HepG2 (cell line): ENCODE data around the gene BBLN. TPM values are rescaled to one million over a fixed set of nuclear protein-coding genes. Genes with fewer than 3 reads are reported as not detected.
A peak's percentile ranks its signal among the peaks of the same experiment; 100 is the strongest.

Experiments used
- ATAC-seq: fragments of 200-7000 bp; cut with Tn5 transposase; 3 replicates; pipeline ENCODE4 v1.9.1; 2020; ENCODE audit warnings: mild to moderate bottlenecking, moderate library complexity
- BruUV-seq: library from RNA; stranded (reverse); fragments of 400-500 nt; replicated peaks from 2 replicates; lab custom pipeline; 2021; lab: Mats Ljungman, UMichigan
- CTCF ChIA-PET: fragments of 300-600 bp; formaldehyde crosslinking; extraction: SDS; loops from one replicate; lab custom pipeline; 2021; ENCODE audit warnings: low total read pairs, inconsistent platforms, low intra/inter-chr PET ratio; lab: Yijun Ruan, JAX
- POLR2A ChIA-PET: fragments of 350-600 bp; sonication (Branson Sonifier 250); formaldehyde crosslinking; loops from one replicate; lab custom pipeline; 2020; ENCODE audit warnings: antibody characterized with exemption, inconsistent platforms; lab: Yijun Ruan, JAX
- DNase-seq: peaks from one replicate; pipeline ENCODE4 v3.0.0-alpha.2; 2015; ENCODE audit warnings: low spot score
- FAIRE-seq: peaks from 3 replicates; lab custom pipeline; 2011; peaks lifted over from hg19 to GRCh38; lab: Jason Lieb, UNC
- H2AFZ ChIP-seq: one replicate; pipeline ENCODE4 v1.6.1; 2011; ENCODE audit warnings: low read length, inconsistent platforms
- H3K27ac ChIP-seq: fragments of 300-600 bp; 3 replicates; pipeline ENCODE4 v1.8.0; 2011; ENCODE audit warnings: mixed run types, mild to moderate bottlenecking, mixed read lengths, low read length, inconsistent platforms; ENCODE audit not compliant: insufficient read depth; ENCODE audit errors: extremely low read length
- H3K27me3 ChIP-seq, 2 experiments: fragments of 200-600 bp in 1 of 2; 2 replicates in 1 of 2; 3 replicates in 1 of 2; pipeline versions ENCODE4 v1.6.0 to v1.8.0; 2011; ENCODE audit warnings: low read length in 2 of 2, mild to moderate bottlenecking in 2 of 2, moderate library complexity in 2 of 2, inconsistent platforms in 1 of 2; ENCODE audit not compliant: insufficient read depth in 2 of 2, control insufficient read depth in 1 of 2
- H3K36me3 ChIP-seq, 2 experiments: fragments of 200-600 bp in 1 of 2; replicated peaks in 1 of 2; 2 replicates in 1 of 2; 3 replicates in 1 of 2; pipeline versions ENCODE4 v1.5.1 to v1.8.0; 2011; ENCODE audit warnings: low read length in 2 of 2, inconsistent platforms in 1 of 2; ENCODE audit not compliant: insufficient read depth in 2 of 2, control insufficient read depth in 1 of 2
- H3K4me1 ChIP-seq: 2 replicates; pipeline ENCODE4 v1.5.1; 2012; ENCODE audit warnings: low read length, inconsistent platforms; ENCODE audit not compliant: insufficient read depth
- H3K4me2 ChIP-seq: 2 replicates; pipeline ENCODE4 v1.6.0; 2011; ENCODE audit warnings: low read depth, low read length, inconsistent platforms
- H3K4me3 ChIP-seq, 3 experiments: fragments of 200-600 bp in 1 of 3; sonication (generic), shearing (Covaris generic) in 1 of 3; replicated peaks in 1 of 3; 2 replicates each; pipeline ENCODE4 v1.5.1; 2011 to 2016; ENCODE audit warnings: low read length in 3 of 3, inconsistent platforms in 2 of 3, low read depth in 2 of 3, mild to moderate bottlenecking in 2 of 3, control low read depth in 1 of 3, mixed read lengths in 1 of 3; ENCODE audit not compliant: insufficient read depth in 1 of 3
- H3K79me2 ChIP-seq: one replicate; pipeline ENCODE4 v1.6.1; 2011; ENCODE audit warnings: low read length, inconsistent platforms; ENCODE audit not compliant: insufficient read depth
- H3K9ac ChIP-seq: 2 replicates; pipeline ENCODE4 v1.6.0; 2011; ENCODE audit warnings: mild to moderate bottlenecking, low read depth, low read length, inconsistent platforms; ENCODE audit not compliant: insufficient read depth
- H3K9me3 ChIP-seq: 2 replicates; pipeline ENCODE4 v1.5.1; 2012; ENCODE audit warnings: mild to moderate bottlenecking, low read length
- H4K20me1 ChIP-seq: 2 replicates; pipeline ENCODE4 v1.6.0; 2011; ENCODE audit warnings: inconsistent platforms, mild to moderate bottlenecking, low read length, moderate library complexity; ENCODE audit not compliant: insufficient read depth
- AKAP8 ChIP-seq: sonication (generic); formaldehyde crosslinking; IDR thresholded peaks from 2 replicates; pipeline ENCODE4 v1.5.1; 2020; ENCODE audit warnings: mild to moderate bottlenecking, missing genetic modification reagents
- EHMT2 ChIP-seq: fragments of 200-600 bp; sonication (generic); IDR thresholded peaks from 2 replicates; pipeline ENCODE4 v1.7.0; 2017; ENCODE audit warnings: antibody characterized with exemption, low read depth, low read length, borderline replicate concordance
- ESRRA ChIP-seq: sonication (generic); formaldehyde crosslinking; IDR thresholded peaks from 2 replicates; pipeline ENCODE4 v1.5.1; 2020; ENCODE audit warnings: mild to moderate bottlenecking, low read depth, missing genetic modification reagents
- MXD4 ChIP-seq: IDR thresholded peaks from 2 replicates; pipeline ENCODE4 v1.6.1; 2016; ENCODE audit warnings: mild to moderate bottlenecking, missing biosample characterization, missing genetic modification reagents
- NPAS2 ChIP-seq: sonication (generic); formaldehyde crosslinking; IDR thresholded peaks from 2 replicates; pipeline ENCODE4 v1.8.0; 2022; ENCODE audit warnings: mild to moderate bottlenecking, missing genetic modification reagents, borderline replicate concordance
- PRMT3 ChIP-seq: sonication (generic); formaldehyde crosslinking; IDR thresholded peaks from 2 replicates; pipeline ENCODE4 v1.8.1; 2022; ENCODE audit warnings: low read depth, mild to moderate bottlenecking, moderate library complexity, missing genetic modification reagents, borderline replicate concordance
- SNAPC4 ChIP-seq: sonication (generic); formaldehyde crosslinking; IDR thresholded peaks from 2 replicates; pipeline ENCODE4 v1.4.0; 2020; ENCODE audit warnings: mild to moderate bottlenecking, missing genetic modification reagents
- ZBTB33 ChIP-seq: sonication (generic); formaldehyde crosslinking; IDR thresholded peaks from 2 replicates; pipeline ENCODE4 v1.4.0; 2020; ENCODE audit warnings: missing genetic modification reagents
- ZFP36L1 ChIP-seq: sonication (generic); formaldehyde crosslinking; IDR thresholded peaks from 2 replicates; pipeline ENCODE4 v1.8.0; 2022; ENCODE audit warnings: mild to moderate bottlenecking, missing genetic modification reagents, moderate library complexity
- ZFP37 ChIP-seq: sonication (generic); formaldehyde crosslinking; IDR thresholded peaks from 2 replicates; pipeline ENCODE4 v1.4.0; 2020; ENCODE audit warnings: missing genetic modification reagents, borderline replicate concordance
- WGBS: methylation state at CpG from one replicate; pipeline ENCODE4 v1.1.6; 2017; ENCODE audit warnings: low lambda C conversion rate; 5-methylcytosine and 5-hydroxymethylcytosine counted together
- in situ Hi-C: cut with HindIII; loops from 2 replicates; pipeline ENCODE4 v1.10.0; 2017; ENCODE audit warnings: low pct_unique_long_range_greater_than_20kb; ENCODE audit not compliant: extremely low pct_ligation_motif_present
- intact Hi-C: fragments of 100-400 bp; cut with micrococcal nuclease; formaldehyde crosslinking; loops from one replicate; pipeline ENCODE4 v1.10.0; 2022; ENCODE audit not compliant: unreplicated experiment
- polyA plus RNA-seq, 8 experiments: library from polyadenylated mRNA; depleted of rRNA in 3 of 8; stranded (reverse) in 7 of 8; unstranded in 1 of 8; fragments of >200 nt; fragmentation: Illumina TruSeq in 4 of 8; extraction: Trizol in 4 of 8; gene quantifications; 2 replicates each; pipeline versions ENCODE4 v1.2.1 to v1.2.3, GENCODE V29; 2011 to 2016; ENCODE audit warnings: low read depth in 4 of 8, missing spikeins in 1 of 8, mixed read lengths in 1 of 8; ENCODE audit not compliant: insufficient read depth in 1 of 8
- total RNA-seq, 5 experiments: library from RNA; depleted of rRNA; stranded (reverse); fragments of >200 nt; fragmentation: Illumina TruSeq; extraction: Trizol; gene quantifications; 2 replicates each; pipeline ENCODE4 v1.2.3, GENCODE V29; 2016; ENCODE audit warnings: low read depth in 1 of 5

BBLN gene
- total and polyA plus RNA-seq, 2 of the 13 experiments (the other 11 are each of a cell fraction or from before 2014, with no cell fraction given): 27.6 to 33.1 TPM

- Histone ChIP-seq H2AFZ (peak overlapping the region; percentile 18), H3K27me3 (peaks cover 6 to 24% of the 10 kb centered on the region in 2 experiments; a peak in 4 of 5 replicates), H4K20me1 (no peaks in the 10 kb centered on the region), H3K36me3 (no peaks in the 10 kb centered on the region), H3K79me2 (no peaks in the 10 kb centered on the region), H3K4me1 (peaks cover 51% of the 10 kb centered on the region), H3K9me3 (no peaks in the 10 kb centered on the region), H3K4me3 (peak overlapping the region; percentile 9 to 77 (median 13); a peak in 2 of 6 replicates), H3K9ac (peak overlapping the region; percentile 14; the same call in 1 of the 2 replicates), H3K27ac (no peak overlapping the region), H3K4me2 (peak overlapping the region; percentile 92)
- no peak for FAIRE-seq
- in situ Hi-C loops (no loop called here), intact Hi-C loops (no loop called here)
- BruUV-seq: no TSS peak
- WGBS: 0% methylated on average over 2 of the region's 2 CpGs
- no peak for DNase-seq
- ChIA-PET CTCF (no interaction called here), POLR2A (no interaction called here)
- no peak for ATAC-seq
- no peak for TF ChIP-seq ESRRA
- no peak for TF ChIP-seq ZBTB33 (CRISPR knock-in tag)
- TF ChIP-seq AKAP8 (CRISPR knock-in tag): no peak
- no peak for TF ChIP-seq EHMT2
- no peak for TF ChIP-seq NPAS2 (CRISPR knock-in tag)
- no peak for TF ChIP-seq ZFP37 (CRISPR knock-in tag)
- TF ChIP-seq PRMT3: no peak
- TF ChIP-seq MXD4 (CRISPR knock-in tag): no peak
- TF ChIP-seq SNAPC4 (CRISPR knock-in tag): no peak
- no peak for TF ChIP-seq ZFP36L1 (CRISPR knock-in tag)
- TF ChIP-seq, all 625 proteins: peak for 0
Observed at GRCh38 chr9:128202648-128203023, 42.6 kb downstream of the BBLN start.
